T follicular helper cell (primary cell): ENCODE measurements around the gene TUBA3D.
"Not testable (repeated sequence)": the region's sequence is repeated elsewhere in the genome, so short reads cannot be mapped to it uniquely, and the experiment has no call there.

Experiments
- DNase-seq: peaks from one replicate; pipeline ENCODE4 v3.0.0-alpha.2; 2020; ENCODE audit warnings: low read depth

TUBA3D gene

DNA sequence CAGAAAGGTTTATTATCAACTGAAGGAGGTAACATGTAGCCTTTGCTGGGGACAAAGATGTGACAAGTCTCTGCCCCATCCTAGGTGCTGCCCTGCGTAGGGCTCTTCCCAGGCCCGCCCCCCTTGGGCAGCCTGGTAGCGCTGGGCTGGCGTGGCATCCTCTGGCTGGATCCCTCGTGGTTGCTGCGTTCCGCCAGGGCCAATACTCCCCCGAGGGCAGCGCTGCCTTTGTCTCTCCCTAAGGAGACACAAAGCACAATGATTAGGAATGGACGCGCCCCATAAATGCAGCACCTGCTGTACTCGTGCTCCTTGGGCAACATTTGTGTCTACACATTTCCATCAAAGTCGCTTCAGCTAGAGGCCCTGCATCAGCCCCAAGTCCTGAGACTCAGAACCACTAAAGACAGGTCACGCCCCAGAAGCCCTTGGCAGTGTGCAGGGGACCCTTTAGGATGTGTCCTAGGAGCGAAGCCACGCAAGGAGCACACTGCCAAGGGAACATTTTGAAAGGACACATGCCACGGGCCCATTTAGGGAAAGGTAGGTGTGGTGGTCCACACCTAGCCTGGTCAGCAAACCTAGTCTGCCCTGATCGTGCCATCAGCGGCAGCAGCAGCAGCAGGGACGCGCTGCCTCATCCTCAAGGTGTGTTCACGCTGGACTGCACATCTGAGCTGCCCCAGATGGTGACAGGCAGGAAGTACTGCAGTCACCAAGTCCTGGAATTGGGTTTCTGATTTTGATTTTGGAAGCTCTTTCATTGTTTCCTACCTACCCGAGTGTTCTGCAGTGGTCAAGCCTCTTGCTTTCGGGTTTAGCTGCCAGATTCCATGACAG, 8.3 kb downstream of the TUBA3D start:
- DNase-seq = not testable (repeated sequence)

DNA sequence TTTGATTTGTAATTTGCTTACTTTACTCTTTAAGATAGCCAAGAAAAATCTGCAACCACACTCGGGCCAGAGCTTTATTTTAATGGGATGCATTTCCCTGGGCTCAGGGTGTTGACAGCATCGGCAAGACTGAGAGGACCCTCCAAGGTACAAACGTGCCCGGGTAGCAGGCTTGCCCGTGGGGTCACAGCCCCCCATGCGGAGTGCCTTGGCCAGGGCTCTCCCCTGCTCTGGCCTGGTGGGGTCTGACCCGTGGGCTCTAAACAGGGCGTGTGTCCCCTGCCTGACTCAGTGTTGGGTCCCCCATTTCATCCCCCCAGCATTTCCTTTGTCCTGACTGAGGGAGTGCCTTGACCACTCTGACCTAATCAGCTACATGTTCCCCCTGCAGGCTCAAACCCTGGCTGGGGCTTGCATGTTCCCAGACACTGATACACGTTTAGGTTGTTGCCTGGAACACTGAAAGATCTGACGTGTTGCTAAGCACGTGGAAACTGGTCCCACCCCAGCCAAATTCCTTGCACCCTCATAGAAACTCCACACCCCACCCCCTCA, 9.1 kb downstream of the TUBA3D start:
- not testable (repeated sequence) for DNase-seq

DNA sequence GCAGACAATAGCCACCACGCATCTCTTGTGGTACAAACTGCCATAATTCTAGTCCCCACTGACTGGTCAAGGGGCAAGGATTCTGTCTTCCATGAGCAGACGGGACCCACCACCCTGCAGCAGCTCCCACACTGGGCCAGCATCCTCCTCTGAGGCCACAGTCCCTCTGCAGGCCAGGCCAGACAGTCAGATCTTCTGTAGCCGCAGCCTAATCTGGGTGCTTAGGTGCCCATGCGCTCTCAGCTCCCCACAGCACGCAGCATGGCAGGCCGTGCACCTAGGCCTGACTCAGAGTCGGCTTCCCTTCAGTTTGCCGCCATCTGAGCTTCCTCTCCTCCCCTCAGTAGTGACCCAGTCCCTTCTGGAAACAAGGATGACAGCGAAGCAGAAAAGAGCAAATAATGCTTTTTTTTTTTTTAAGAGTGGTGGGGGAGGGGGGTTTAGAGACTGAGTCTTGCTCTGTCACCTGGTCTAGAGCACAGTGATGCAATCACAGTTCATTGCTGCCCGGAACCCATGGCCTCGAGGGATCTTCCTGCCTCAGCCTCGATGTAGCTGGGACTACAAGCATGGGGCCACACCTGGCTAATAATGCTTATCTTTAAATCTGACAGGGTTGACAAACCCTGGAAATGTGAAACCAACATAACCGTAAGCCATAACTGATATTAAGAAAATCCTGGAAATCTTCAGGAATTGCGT, 10.4 kb downstream of the TUBA3D start:
- DNase-seq = not testable (repeated sequence)

DNA sequence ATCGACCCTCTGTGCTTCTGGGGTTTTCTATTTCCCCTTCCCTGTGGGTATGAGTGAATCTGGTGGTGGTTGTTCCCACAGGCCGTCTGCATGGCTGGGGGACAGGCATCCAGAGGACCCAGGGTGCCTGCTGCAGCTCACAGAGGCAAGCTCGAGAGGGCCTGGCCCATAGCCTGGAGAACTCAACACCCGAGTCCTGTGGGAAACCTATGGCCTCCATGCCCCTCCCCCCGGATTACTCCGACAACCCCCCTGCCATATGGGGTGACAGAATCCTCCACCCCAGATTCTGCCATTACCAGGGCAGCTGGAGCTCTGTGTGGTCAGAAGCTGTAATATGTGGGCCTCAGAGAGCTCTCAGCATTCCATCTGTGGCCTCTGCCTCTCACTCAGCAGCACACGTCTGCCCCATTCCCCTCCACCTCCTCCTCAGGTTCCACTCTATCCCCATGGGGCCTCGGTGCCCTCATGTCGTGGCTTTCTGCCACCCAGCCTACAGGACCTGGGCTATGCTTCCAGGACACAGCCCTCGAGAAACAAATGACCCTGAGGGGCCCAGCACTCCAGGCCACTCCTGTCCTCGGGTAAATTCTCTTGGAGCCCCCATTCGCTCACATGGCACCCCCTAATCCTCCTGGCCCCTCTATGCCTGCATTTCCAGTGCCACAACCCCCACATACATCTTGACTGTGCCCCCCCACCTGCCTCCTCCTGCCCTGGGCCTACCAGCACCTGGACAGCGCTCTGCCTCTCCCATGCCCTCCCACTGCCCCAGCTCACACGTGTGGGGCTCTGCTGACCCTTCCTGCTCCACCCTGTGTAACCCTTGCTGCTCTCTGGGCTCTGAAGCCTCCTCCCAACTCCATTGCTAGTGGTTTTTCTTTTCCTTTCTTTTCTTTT, 12.6 kb downstream of the TUBA3D start:
- DNase-seq = no peak

DNA sequence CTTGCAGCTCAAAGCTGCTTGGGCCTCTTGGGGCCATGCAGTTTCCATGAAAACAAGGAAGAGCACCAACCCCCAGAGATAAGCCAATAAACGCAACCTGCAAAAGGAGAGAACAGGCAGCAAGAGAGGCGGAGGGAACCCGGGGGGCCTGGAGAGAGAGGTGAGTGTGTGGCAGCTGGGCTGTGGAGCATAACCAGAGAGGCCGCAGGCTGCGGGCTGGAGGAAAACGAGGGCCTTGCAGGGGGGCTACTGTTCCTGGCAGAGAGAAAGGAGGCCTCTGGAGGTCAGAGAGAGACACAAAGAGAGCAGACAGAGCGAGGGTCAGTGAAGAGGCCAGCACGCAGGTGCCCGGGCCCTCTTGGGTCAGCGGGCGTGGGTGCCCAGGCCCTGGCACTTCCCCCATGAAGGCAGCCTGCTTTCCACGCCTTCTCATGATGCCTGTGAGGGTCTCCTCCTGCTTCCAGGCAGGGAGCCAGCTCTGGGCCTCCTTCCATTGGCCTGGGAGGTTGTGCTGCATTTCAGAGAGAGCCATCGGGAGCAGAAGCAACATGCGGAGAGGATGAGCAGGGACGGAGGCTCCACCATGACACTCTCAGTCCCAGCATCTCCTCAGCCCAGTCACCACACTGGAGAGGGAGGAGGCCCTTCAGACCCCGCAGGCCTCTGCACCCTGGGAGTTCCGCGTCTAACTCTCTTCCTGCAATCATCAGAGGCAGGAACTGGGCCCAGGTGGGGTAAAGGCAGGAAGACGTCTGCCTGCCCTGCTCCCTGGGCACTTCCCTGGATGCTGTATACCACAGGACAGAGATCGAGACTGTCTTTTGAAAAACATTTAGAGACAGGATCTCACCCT, 14.9 kb downstream of the TUBA3D start:
- DNase-seq = not testable (repeated sequence)

DNA sequence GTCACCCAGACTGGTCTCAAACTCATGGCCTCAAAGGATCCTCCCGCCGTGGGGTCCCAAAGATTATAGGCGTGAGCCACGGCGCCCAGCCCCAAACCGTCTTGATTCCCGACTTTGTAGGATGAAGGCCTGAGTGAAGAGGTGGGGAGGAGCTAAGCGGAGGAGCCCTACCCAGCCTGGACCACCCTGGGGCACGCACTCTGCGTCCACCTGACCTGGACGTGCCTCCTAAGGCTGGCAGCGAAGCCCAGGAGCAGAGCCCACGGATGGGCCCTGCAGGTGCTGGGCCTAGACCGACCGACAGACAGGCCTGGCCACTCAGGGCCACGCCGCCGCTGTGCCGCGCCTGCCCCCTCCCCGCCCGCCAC, 15.5 kb downstream of the TUBA3D start:
- DNase-seq = not testable (repeated sequence)

DNA sequence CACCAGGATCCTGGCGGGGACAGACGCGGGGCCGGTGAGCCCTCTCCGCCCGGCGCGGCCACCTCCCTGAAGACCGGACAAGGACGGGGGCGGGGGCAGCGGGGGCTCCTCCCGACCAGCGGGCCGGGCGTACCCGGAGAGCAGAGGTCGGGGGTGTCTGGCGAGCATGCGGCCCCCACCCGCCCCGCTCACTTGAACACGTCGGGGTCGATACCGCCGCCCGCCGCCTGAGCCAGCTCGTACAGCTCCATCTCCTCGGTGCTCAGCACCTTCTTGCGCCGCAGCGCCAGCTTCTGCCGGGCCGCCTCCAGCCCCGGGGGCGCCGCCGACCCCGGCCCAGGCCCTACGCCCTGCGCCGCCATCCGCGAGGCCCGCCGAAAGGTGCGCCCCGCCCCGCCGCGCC, 16.1 kb downstream of the TUBA3D start, which contains the start of gene MZT2A:
MZT2A (minus strand) TSS at position 383 of the 403 bp plus-strand sequence; CDS start at position 362, 21 bp downstream.
- DNase-seq = not testable (repeated sequence)

DNA sequence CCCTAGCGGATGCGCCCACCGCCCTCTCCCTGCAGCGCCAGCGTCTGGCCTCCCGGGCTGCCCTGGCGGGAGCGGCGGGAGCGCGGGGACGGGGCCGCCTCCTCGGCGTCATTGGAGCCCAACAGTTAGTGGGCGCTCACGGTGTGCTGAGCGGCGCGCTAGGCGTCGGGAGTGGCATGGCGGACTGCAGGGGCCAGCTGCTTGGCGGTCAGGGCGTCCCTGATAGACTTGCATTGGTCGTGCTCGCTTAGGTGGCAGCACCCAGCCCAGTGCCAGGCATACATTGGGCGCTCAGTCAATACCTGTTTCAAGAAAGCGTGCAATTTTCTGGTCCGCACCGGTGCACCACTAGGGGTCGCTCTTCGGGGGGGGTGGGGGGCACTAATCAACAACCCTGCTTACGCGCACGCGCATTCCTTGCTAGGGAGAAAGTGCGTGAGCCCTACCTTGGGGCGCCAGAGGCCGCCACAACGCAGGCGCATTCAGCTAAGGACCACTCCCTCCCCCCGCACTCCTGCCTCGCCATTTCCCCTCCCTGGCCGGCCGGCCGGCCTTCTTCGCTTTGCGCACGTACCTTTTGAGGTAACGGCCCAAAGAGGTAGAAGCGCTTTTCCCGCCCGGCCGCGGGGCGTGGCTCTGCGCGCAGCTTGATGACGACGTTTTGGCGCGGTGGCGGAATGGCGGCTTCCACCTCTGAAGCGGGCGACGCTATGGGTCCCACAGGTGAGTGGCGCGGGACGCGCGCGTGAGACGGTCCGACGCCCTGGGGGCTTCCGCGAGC, 16.7 kb downstream of the TUBA3D start:
- peak; percentile 87 for DNase-seq

DNA sequence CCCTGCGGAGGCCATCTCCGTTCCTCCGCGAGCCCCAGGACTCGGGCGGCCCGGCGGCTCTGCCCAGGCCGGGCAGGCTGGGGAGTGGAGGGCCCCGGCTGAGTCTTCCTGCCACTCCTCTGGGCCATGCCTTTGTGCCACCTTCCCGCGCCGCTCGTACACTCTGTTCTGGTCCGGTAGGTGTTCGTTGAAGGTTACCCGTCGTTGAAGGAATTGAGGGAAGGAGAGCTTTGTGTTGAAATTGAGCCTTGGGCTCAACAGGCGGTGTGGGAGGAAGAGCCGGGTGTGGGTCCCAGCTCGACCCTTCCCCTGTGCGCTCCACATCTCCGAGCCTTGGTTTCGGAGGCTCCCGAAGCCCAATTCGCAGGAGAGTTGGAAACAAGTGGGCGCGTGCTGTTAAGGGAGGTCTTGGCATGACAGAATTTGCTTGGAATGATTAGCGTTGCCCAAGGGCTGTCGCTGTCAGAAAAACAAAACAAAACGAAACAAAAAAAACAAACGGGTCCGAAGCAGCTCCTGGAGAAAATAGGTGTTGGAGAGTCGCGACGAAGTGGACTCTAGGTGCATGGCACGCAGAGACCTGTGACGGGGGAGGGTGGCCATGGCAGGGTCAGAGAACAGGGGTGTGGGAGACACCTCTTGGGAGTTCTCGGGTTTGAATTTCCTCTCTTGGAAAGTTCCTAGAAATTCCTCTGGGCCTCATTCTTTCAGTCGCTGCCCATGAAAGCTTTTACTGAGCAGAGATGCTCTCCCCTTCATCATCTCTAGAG, 17.5 kb downstream of the TUBA3D start:
- DNase-seq = no peak

DNA sequence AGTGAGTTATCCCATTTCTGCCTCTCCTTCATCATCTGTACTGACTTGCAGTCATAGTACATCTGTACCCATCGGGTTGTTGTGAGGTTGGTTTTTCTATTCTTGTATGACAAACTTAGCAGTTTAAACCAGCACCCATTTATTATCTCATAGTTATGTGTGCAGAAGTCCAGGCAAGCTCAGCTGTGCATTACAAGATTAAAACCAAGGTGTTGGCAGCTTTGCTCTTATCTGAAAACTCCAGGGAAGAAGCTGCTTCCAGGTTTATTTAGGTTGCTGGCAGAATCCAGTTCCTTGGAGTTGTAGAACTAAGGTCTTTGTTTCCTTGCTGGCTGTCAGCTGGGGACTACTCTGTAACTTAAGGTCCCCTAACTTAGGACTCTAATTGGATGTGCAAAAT, 19.6 kb downstream of the TUBA3D start:
- DNase-seq = not testable (repeated sequence)

DNA sequence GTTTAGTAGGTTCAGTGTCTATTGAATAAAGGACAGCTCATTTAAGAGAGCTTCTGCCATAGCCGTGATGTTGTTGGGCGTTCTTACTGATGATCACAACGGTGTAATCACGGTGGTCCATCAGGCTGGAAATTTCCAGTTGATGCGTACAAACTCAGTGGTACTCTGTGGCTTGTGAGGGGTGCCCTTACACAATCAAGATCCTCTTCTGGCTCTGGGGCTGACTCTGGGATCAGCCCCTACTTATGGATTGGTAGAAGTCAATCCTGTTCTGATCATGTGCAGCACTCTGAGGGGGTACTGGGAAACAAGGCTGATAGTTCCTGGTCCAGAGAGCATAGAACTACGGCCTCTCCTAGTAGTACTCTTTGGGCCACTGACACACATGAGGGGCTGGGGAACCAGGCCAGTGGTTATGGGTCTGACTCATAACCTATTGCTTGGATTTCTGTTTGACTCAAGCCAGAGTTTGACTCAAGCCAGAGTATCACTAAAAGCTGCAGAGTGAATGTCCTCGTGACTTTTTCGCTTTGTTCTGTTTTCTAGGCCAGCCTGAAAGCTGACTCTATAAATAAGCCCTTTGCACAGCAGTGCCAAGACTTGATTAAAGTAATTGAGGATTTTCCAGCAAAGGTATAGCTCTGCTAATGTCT, 22.5 kb downstream of the TUBA3D start:
- not testable (repeated sequence) for DNase-seq

DNA sequence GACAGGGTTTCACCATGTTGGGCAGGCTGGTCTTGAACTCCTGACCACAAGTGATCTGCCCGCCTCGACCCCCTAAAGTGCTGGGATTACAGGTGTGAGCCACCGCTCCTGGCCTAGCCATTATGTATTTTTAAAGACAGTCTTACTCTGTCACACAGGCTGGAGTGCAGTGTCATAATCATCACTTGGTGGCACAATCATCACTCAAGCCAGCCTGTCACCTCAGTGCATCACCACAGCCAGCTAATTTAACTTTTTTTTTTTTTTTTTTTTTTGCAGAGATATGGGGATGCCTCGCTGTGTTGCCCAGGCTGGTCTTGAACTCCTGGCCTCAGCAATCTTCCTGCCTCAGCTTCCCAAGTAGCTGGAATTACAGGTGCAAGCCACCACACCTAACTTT, 27.7 kb downstream of the TUBA3D start:
- not testable (repeated sequence) for DNase-seq

DNA sequence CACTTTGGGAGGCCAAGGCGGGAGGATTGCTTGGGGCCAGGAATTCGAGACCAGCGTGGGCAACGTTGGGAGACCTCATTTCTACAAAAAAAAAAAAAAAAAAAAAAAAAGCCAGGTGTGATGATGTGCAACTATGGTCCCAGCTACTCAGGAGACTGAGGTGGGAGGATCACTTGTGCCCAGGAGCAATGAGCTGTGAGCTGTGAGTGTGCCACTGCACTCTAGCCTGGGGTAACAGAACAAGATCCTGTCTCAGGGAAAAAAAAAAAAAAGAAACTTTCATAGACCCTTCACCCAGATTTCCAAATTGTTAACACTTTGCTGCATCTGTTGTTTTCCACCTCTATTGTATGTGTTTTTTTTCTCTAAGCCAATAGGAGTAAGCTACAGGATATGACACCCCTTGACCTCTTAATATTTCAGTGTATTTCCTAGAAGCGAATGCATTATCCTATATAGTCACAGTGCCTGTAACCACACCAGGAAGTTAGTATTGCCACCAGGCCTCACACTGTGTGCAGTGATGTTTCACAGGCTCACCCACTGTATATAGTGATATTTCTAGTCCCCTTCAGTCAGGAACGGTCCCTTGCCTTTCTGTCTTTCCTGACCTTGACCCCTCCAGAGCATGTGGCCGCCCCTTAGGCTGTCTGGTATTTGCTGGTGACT, 28.3 kb downstream of the TUBA3D start:
- DNase-seq = not testable (repeated sequence)

DNA sequence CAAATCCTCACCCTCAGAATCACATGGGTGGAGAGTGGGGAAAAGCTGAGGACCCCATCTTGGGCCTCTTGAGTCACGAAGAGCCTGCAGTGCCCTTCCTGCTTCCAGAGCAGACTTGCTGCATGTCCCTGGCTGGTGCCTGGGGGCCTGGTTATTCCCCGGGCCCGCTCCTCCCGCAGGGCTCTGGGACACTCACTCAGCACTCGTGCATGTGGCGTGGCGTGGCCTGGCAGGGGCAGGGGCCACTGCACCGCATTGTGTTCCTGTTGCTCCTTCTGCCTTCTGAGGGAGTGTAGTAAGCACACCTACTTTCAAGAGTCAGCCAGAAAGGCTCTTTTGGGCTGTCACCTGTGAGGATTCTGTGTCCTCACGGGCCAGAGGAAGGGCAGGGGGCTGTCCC, 33.7 kb downstream of the TUBA3D start:
- DNase-seq = no peak

DNA sequence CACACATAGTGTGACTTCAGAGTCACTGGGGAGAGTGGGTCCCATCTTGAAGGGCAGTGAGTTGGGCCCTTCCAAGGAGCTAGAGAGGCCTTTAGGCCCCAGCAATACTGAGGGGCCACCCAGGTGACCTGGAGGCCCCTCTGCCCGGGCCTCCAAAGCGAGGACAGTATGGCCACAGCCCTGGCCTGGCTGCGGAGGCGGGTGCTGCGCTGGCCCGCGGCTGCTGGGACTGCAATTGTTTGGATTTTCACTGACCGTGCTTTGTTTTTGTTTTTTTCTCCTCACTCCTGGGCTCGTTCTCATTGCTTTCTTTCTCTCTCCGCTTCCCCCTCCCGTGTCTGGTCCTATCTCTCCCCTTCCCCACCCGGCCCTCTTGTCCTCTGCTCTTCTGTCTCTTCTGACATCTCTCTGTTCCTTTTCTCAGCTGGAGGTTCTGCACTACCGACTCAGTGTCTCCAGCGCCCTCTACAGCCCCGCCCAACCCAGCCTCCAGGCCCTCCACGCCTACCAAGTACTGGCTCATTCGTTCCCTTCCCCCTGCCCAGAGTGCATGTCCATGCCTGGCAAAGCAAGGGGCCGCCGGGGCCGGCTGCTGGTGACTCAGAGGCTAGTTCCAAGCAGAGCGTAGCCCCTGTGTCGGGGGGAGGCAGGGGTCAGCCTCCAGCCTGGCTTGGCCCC, 35.5 kb downstream of the TUBA3D start:
- not testable (repeated sequence) for DNase-seq

DNA sequence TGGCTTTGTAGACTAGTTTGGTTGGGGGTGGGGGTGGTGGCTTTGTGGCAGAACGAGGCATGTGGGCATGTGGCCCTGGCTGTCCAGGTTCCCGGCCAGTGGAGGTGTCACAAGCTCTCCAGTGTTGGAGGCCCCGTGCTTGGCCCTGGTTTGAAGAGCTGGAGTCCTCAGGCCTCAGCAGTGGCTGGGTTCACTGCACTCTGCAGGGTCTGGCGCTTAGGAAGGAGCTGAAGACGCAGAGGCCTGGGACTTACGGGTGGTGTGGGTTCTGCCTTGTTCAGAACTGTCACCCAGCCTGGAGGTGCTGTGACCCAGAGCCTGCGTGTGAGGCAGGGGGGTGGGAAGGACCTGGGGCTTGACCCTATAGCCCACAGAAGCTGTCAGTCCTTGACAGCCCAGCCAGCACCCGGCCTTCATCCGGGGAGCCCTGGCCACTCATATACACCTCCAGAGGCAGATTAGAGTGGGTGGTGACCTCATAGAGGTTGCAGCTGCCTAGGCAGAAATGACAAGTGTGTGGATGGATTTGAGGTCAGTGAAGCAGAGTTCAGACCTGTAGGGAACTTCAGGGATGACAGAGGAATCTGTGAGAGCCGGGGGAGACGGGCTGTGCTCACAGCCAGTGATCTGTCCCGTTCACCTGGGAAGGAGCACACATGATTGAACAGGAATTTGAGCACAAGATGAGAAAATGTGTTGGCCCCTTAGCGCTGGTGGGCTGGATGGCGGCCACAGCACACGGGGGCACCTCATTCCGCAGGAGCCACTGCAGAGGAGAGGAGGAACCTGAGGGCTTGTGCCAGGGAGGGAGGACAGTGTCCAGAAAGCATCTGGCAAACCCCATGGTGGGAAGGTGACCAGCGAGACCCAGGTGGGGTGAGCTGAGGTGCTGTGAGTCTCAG, 36.3 kb downstream of the TUBA3D start:
- not testable (repeated sequence) for DNase-seq
